ENCODE data around the gene DOCK4. TPM values are rescaled to one million over a fixed set of nuclear protein-coding genes. Genes with fewer than 3 reads are reported as not detected.

DOCK4 gene
- total RNA-seq, 4 donors from 2014 or later: 30.8 to 49.8 (median 37.2) TPM

- peaks cover 0 to 60% (median 0%) of the 10 kb centered on the region in 3 donors for H3K36me3 ChIP-seq
- TF ChIP-seq POLR2A (IDR thresholded peaks at IDR 0.05) (no peak), CTCF (IDR thresholded peaks at IDR 0.05) (no peak), EP300 (IDR thresholded peaks at IDR 0.05) (no peak)
- no peak overlapping the region for H3K27ac ChIP-seq
- no peaks in the 10 kb centered on the region for H3K27me3 ChIP-seq
- no peak overlapping the region for H3K4me3 ChIP-seq
- no peak for DNase-seq (ENCODE audit: low spot score in 2 of 2)
- WGBS, 2 donors: 33 to 39% methylated on average over 4 of the region's 4 CpGs
- H3K9me3 ChIP-seq: no peaks in the 10 kb centered on the region
- H3K4me1 ChIP-seq: peaks cover 0 to 8% (median 0%) of the 10 kb centered on the region in 4 donors
Observed at GRCh38 chr7:111736552-111736874, 469.7 kb downstream of the DOCK4 start.

- Histone ChIP-seq H3K4me3 (no peak overlapping the region), H3K9me3 (no peaks in the 10 kb centered on the region), H3K36me3 (peaks cover 0 to 57% (median 0%) of the 10 kb centered on the region in 3 donors), H3K4me1 (peaks cover 0 to 8% (median 0%) of the 10 kb centered on the region in 4 donors), H3K27ac (peak overlapping the region in 1 of 4 donors; percentile 43), H3K27me3 (no peaks in the 10 kb centered on the region)
- WGBS, 2 donors: 37 to 39% methylated on average over 11 of the region's 11 CpGs
- peak; percentile 27 to 89 for DNase-seq (ENCODE audit: low spot score in 2 of 2)
- TF ChIP-seq CTCF (IDR thresholded peaks at IDR 0.05) (peak; percentile 78 to 85 (median 80)), POLR2A (IDR thresholded peaks at IDR 0.05) (no peak), EP300 (IDR thresholded peaks at IDR 0.05) (no peak)
Observed at GRCh38 chr7:111735661-111736551, 470.3 kb downstream of the DOCK4 start.

- no peaks in the 10 kb centered on the region for H3K27me3 ChIP-seq
- peaks cover 0 to 8% (median 0%) of the 10 kb centered on the region in 4 donors for H3K4me1 ChIP-seq
- no peak for DNase-seq (ENCODE audit: low spot score in 2 of 2)
- no peaks in the 10 kb centered on the region for H3K9me3 ChIP-seq
- 41 to 48% methylated on average over 4 of the region's 4 CpGs for WGBS, 2 donors
- H3K27ac ChIP-seq: no peak overlapping the region
- H3K36me3 ChIP-seq: peaks cover 0 to 54% (median 0%) of the 10 kb centered on the region in 3 donors
- no peak overlapping the region for H3K4me3 ChIP-seq
- no peak for TF ChIP-seq POLR2A (IDR thresholded peaks at IDR 0.05)
- TF ChIP-seq EP300 (IDR thresholded peaks at IDR 0.05): no peak
- no peak for TF ChIP-seq CTCF (IDR thresholded peaks at IDR 0.05)
Observed at GRCh38 chr7:111734954-111735660, 471.1 kb downstream of the DOCK4 start.

GRCh38 chr7:111732923-111733322, 473.3 kb downstream of the DOCK4 start:
- Histone ChIP-seq H3K9me3 (no peaks in the 10 kb centered on the region), H3K27me3 (no peaks in the 10 kb centered on the region), H3K4me1 (peaks cover 0 to 8% (median 0%) of the 10 kb centered on the region in 4 donors), H3K36me3 (peaks cover 0 to 43% (median 0%) of the 10 kb centered on the region in 3 donors), H3K4me3 (no peak overlapping the region), H3K27ac (no peak overlapping the region)
- WGBS, 2 donors: 80 to 90% methylated on average over 4 of the region's 4 CpGs
- no peak for DNase-seq (ENCODE audit: low spot score in 2 of 2)
- TF ChIP-seq POLR2A (IDR thresholded peaks at IDR 0.05) (no peak), CTCF (IDR thresholded peaks at IDR 0.05) (no peak), EP300 (IDR thresholded peaks at IDR 0.05) (no peak)
